HCT116 (cell line): Measurements from ENCODE around the gene TLL2.

Experiments used
- CTCF ChIP-seq, 3 experiments: fragments of 200-600 bp in 1 of 3; sonication (generic) in 1 of 3; IDR thresholded peaks in 2 of 3; conservative IDR thresholded peaks in 1 of 3; 2 replicates each; pipeline ENCODE4 v1.5.1; 2012 to 2017; ENCODE audit warnings: low read depth in 2 of 3, low read length in 2 of 3, antibody characterized with exemption in 1 of 3, borderline replicate concordance in 1 of 3, control low read depth in 1 of 3, mild to moderate bottlenecking in 1 of 3, mixed read lengths in 1 of 3, mixed run types in 1 of 3, moderate library complexity in 1 of 3; ENCODE audit not compliant: insufficient read depth in 1 of 3
- EZH2 ChIP-seq: fragments of 200-600 bp; sonication (generic); IDR thresholded peaks from 2 replicates; pipeline ENCODE4 v1.6.1; 2017; ENCODE audit warnings: antibody characterized with exemption, mixed run types
- MAX ChIP-seq: IDR thresholded peaks from 2 replicates; pipeline ENCODE4 v1.6.1; 2012
- POLR2A ChIP-seq: IDR thresholded peaks from 2 replicates; pipeline ENCODE4 v1.7.0; 2011; ENCODE audit warnings: borderline replicate concordance; ENCODE audit not compliant: insufficient read depth, insufficient read length; ENCODE audit errors: extremely low read depth
- POLR2AphosphoS5 ChIP-seq: IDR thresholded peaks from 2 replicates; pipeline ENCODE4 v1.6.1; 2011; ENCODE audit warnings: mild to moderate bottlenecking, low read depth, low read length, moderate library complexity
- RAD21 ChIP-seq: IDR thresholded peaks from 2 replicates; pipeline ENCODE4 v1.6.1; 2012; ENCODE audit warnings: low read depth, mild to moderate bottlenecking
- TCF7L2 ChIP-seq: IDR thresholded peaks from 2 replicates; pipeline ENCODE4 v1.7.0; 2011; ENCODE audit warnings: borderline replicate concordance, inconsistent platforms; ENCODE audit not compliant: insufficient read depth, insufficient read length; ENCODE audit errors: extremely low read depth
- ZFX ChIP-seq: fragments of 450-650 bp; IDR thresholded peaks from 2 replicates; pipeline ENCODE4 v1.6.1; 2017

- no peak for TF ChIP-seq EZH2
- TF ChIP-seq POLR2A, result no peak
- no peak for TF ChIP-seq CTCF (IDR thresholded peaks at IDR 0.05 in 2 of 3, conservative IDR thresholded peaks at IDR 0.05 in 1 of 3; ENCODE audit: borderline replicate concordance in 1 of 3, insufficient read depth in 1 of 3, low read depth in 2 of 3, low read length in 2 of 3)
- TF ChIP-seq MAX, result no peak
- TF ChIP-seq POLR2AphosphoS5, result no peak
- no peak for TF ChIP-seq TCF7L2
- no peak for TF ChIP-seq RAD21
- no peak for TF ChIP-seq ZFX
Observed at GRCh38 chr10:96415150-96415890, 98.4 kb downstream of the TLL2 start.
